Measurements from ENCODE around the gene DRC7. TPM values are rescaled to one million over a fixed set of nuclear protein-coding genes. Genes with fewer than 3 reads are reported as not detected.

Gene DRC7
- total RNA-seq, 1 experiment from 2014 or later = not detected

DNA sequence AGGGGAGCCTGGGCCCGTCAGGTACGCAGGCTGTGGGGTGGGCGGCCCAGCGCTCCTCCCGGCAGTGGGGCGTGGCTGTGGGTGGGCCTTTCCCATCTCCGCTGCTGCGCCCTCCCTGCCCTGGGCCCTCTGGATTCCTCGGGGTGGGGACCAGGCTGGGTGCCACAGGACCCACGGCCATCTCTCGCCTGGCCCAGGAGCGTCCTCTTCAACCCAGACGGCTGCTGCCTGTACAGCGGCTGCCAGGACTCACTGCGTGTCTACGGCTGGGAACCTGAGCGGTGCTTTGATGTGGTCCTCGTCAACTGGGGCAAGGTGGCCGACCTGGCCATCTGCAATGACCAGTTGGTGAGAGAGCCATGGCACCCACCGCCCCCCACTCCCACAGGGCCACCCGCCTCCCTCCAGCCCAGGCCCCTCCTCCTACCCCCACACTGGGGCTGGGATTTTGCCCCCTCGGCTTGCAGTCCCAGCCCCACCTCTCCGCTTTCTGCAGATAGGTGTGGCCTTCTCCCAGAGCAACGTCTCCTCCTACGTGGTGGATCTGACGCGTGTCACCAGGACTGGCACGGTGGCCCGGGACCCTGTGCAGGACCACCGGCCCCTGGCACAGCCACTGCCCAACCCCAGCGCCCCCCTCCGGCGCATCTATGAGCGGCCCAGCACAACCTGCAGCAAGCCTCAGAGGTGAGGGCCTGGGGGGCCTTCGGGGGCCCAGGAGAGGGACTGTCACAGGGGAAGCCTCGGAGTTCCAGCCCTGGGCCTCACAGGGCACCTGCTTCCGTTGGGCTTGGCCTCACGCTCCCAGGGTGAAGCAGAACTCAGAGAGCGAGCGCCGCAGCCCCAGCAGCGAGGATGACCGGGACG, 58.2 kb downstream of the DRC7 start:
- ATAC-seq (no peak), DNase-seq (no peak)
- H3K79me2 ChIP-seq (ENCODE audit: low read length) = no peaks in the 10 kb centered on the region
- no peaks in the 10 kb centered on the region for H3K4me1 ChIP-seq (ENCODE audit: insufficient read depth, low read length)
- no peak overlapping the region for H3K27ac ChIP-seq (ENCODE audit: low read length)
- H3K9me3 ChIP-seq (ENCODE audit: low read length) = no peaks in the 10 kb centered on the region
- no peak overlapping the region for H3K4me2 ChIP-seq (ENCODE audit: low read length)
- TF ChIP-seq CTCF (conservative IDR thresholded peaks at IDR 0.05; ENCODE audit: low read depth, low read length) (no peak), EZH2phosphoT487 (IDR thresholded peaks at IDR 0.05; ENCODE audit: borderline replicate concordance, low read length) (no peak), EZH2 (IDR thresholded peaks at IDR 0.05; ENCODE audit: low read length, unreplicated experiment) (no peak)
- no peaks in the 10 kb centered on the region for H4K20me1 ChIP-seq (ENCODE audit: low read length)
- H3K36me3 ChIP-seq (ENCODE audit: low read depth, low read length) = no peaks in the 10 kb centered on the region
- no peak overlapping the region for H3K4me3 ChIP-seq (ENCODE audit: low read length)
- H2AFZ ChIP-seq (ENCODE audit: low read length) = no peak overlapping the region
- CTCF ChIA-PET = no interaction called here
- BruUV-seq (replicated peaks) = no TSS peak
- H3K9ac ChIP-seq (ENCODE audit: low read length) = no peak overlapping the region
- intact Hi-C loops (cut with micrococcal nuclease) = no loop called here
- no peaks in the 10 kb centered on the region for H3K27me3 ChIP-seq (ENCODE audit: low read length)
- no peaks in the 10 kb centered on the region for H3K9me2 ChIP-seq (replicated peaks; ENCODE audit: low read length)
- POLR2A ChIA-PET (ENCODE audit: unreplicated experiment) = no interaction called here
- H3F3A ChIP-seq (ENCODE audit: low read length, unreplicated experiment) = no peaks in the 10 kb centered on the region

GRCh38 chr16:57753448-57754353, 59.1 kb downstream of the DRC7 start:
- Histone ChIP-seq H3K9me3 (ENCODE audit: low read length) (no peaks in the 10 kb centered on the region), H3K9ac (ENCODE audit: low read length) (no peak overlapping the region), H3K9me2 (replicated peaks; ENCODE audit: low read length) (no peaks in the 10 kb centered on the region), H3K79me2 (ENCODE audit: low read length) (no peaks in the 10 kb centered on the region), H3K27ac (ENCODE audit: low read length) (no peak overlapping the region), H2AFZ (ENCODE audit: low read length) (no peak overlapping the region), H3K4me3 (ENCODE audit: low read length) (no peak overlapping the region), H3K4me1 (ENCODE audit: insufficient read depth, low read length) (no peaks in the 10 kb centered on the region), H3K27me3 (ENCODE audit: low read length) (no peaks in the 10 kb centered on the region), H4K20me1 (ENCODE audit: low read length) (no peaks in the 10 kb centered on the region), H3K4me2 (ENCODE audit: low read length) (no peak overlapping the region), H3K36me3 (ENCODE audit: low read depth, low read length) (no peaks in the 10 kb centered on the region), H3F3A (ENCODE audit: low read length, unreplicated experiment) (no peaks in the 10 kb centered on the region)
- intact Hi-C loops (cut with micrococcal nuclease) = no loop called here
- POLR2A ChIA-PET (ENCODE audit: unreplicated experiment) = no interaction called here
- no peak for DNase-seq
- TF ChIP-seq EZH2phosphoT487 (IDR thresholded peaks at IDR 0.05; ENCODE audit: borderline replicate concordance, low read length) = no peak
- TF ChIP-seq CTCF (conservative IDR thresholded peaks at IDR 0.05; ENCODE audit: low read depth, low read length) = no peak
- TF ChIP-seq EZH2 (IDR thresholded peaks at IDR 0.05; ENCODE audit: low read length, unreplicated experiment) = no peak
- no peak for ATAC-seq
- BruUV-seq (replicated peaks) = no TSS peak
- CTCF ChIA-PET = no interaction called here

All from PC-3 (cell line).